ENCODE measurements around the gene IAH1. TPM values are rescaled to one million over a fixed set of nuclear protein-coding genes. Genes with fewer than 3 reads are reported as not detected.
"Not testable (repeated sequence)": the region's sequence is repeated elsewhere in the genome, so short reads cannot be mapped to it uniquely, and the experiment has no call there.

Gene IAH1
- total RNA-seq, 1 experiment from 2014 or later, result 25.0 TPM

DNA sequence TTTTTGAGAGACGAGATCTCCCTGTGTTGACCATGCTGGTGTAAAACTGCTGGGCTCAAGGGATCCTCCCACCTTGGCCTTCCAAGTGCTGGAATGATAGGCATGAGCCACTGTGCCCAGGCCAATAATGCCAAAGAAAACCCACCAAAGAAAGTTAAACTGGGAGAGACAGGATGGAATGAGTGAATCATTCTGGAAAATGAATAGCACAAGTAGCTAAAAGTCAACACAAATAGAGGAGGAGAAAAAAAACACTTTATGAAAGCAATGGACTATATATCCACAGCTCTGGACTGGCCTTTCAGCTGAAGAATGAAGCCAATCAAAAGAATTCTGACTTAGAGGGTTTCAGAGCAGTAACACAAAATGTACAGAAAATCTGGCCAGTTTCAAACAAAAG, 23.9 kb downstream of the IAH1 start:
- TF ChIP-seq, protein P1, sequence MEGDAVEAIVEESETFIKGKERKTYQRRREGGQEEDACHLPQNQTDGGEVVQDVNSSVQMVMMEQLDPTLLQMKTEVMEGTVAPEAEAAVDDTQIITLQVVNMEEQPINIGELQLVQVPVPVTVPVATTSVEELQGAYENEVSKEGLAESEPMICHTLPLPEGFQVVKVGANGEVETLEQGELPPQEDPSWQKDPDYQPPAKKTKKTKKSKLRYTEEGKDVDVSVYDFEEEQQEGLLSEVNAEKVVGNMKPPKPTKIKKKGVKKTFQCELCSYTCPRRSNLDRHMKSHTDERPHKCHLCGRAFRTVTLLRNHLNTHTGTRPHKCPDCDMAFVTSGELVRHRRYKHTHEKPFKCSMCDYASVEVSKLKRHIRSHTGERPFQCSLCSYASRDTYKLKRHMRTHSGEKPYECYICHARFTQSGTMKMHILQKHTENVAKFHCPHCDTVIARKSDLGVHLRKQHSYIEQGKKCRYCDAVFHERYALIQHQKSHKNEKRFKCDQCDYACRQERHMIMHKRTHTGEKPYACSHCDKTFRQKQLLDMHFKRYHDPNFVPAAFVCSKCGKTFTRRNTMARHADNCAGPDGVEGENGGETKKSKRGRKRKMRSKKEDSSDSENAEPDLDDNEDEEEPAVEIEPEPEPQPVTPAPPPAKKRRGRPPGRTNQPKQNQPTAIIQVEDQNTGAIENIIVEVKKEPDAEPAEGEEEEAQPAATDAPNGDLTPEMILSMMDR (IDR thresholded peaks at IDR 0.05; ENCODE audit: unreplicated experiment), result no peak
- CTCF ChIA-PET, result interaction anchor here (0.6 kb wide), 1 partner anchor 179 kb away, joined by 3 read pairs; no protein-coding TSS in a partner anchor
- BruUV-seq (replicated peaks), result no TSS peak
- H3K9me3 Mint-ChIP-seq (ENCODE audit: low read depth, unreplicated experiment), result no peaks in the 10 kb centered on the region
- intact Hi-C loops (cut with micrococcal nuclease; ENCODE audit: unreplicated experiment), result no loop called here
- peaks cover 52% of the 10 kb centered on the region for H3K36me3 Mint-ChIP-seq (ENCODE audit: insufficient read depth, unreplicated experiment)
- no peaks in the 10 kb centered on the region for H3K4me1 Mint-ChIP-seq (ENCODE audit: low read depth, unreplicated experiment)
- no peaks in the 10 kb centered on the region for H3K27me3 Mint-ChIP-seq (ENCODE audit: unreplicated experiment)
- no peak overlapping the region for H3K4me3 Mint-ChIP-seq (ENCODE audit: low read depth, unreplicated experiment)
- H3K27ac Mint-ChIP-seq (ENCODE audit: unreplicated experiment), result no peak overlapping the region
- DNase-seq, result no peak

DNA sequence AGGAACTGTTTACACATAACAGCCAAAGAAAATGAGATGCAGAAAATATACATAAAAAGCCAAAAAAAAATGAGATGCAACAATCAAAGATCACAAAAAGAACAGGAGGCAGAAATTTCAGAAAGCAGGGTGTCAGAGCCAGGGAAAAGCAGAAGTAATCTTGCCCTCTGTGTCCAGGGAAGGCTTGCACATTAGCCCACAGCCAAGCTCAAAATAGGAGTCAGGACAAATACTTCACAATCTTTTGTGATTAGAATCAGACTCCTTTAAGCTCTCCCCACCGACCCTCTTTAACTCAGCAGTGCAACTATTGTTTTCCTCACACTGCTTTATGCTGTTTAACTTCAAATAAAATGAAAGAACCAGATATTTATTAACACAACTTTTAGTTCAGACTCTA, 34.6 kb downstream of the IAH1 start:
- Mint-ChIP-seq H3K27me3 (ENCODE audit: unreplicated experiment) (no peaks in the 10 kb centered on the region), H3K4me1 (ENCODE audit: low read depth, unreplicated experiment) (no peaks in the 10 kb centered on the region), H3K27ac (ENCODE audit: unreplicated experiment) (no peak overlapping the region), H3K4me3 (ENCODE audit: low read depth, unreplicated experiment) (no peak overlapping the region), H3K9me3 (ENCODE audit: low read depth, unreplicated experiment) (no peaks in the 10 kb centered on the region), H3K36me3 (ENCODE audit: insufficient read depth, unreplicated experiment) (peaks cover 40% of the 10 kb centered on the region)
- DNase-seq, result no peak
- CTCF ChIA-PET, result no interaction called here
- intact Hi-C loops (cut with micrococcal nuclease; ENCODE audit: unreplicated experiment), result no loop called here
- no TSS peak for BruUV-seq (replicated peaks)
- TF ChIP-seq, protein P1 (IDR thresholded peaks at IDR 0.05; ENCODE audit: unreplicated experiment), result no peak

DNA sequence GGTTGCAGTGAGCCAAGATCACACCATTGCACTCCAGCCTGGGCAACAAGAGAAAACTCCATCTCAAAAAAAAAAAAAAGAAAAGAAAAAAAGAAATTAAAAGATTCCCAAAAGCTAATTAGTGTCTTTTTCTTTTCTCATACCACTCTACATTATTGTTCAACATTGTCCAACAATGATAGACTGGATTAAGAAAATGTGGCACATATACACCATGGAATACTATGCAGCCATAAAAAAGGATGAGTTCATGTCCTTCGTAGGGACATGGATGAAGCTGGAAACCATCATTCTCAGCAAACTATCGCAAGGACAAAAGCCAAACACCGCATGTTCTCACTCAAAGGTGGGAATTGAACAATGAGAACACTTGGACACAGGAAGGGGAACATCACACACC, 39.6 kb downstream of the IAH1 start:
- H3K27me3 Mint-ChIP-seq (ENCODE audit: unreplicated experiment); BruUV-seq (replicated peaks); H3K9me3 Mint-ChIP-seq (ENCODE audit: low read depth, unreplicated experiment); DNase-seq; H3K4me1 Mint-ChIP-seq (ENCODE audit: low read depth, unreplicated experiment); H3K27ac Mint-ChIP-seq (ENCODE audit: unreplicated experiment); intact Hi-C loops (cut with micrococcal nuclease; ENCODE audit: unreplicated experiment); H3K4me3 Mint-ChIP-seq (ENCODE audit: low read depth, unreplicated experiment): not testable (repeated sequence)
- H3K36me3 Mint-ChIP-seq (ENCODE audit: insufficient read depth, unreplicated experiment), result peaks cover 43% of the 10 kb centered on the region
- CTCF ChIA-PET, result interaction anchor here (0.7 kb wide), 1 partner anchor 949 kb away, joined by 4 read pairs; no protein-coding TSS in a partner anchor

GRCh38 chr2:9517118-9517782, 42.9 kb downstream of the IAH1 start:
- no peaks in the 10 kb centered on the region for H3K4me1 Mint-ChIP-seq (ENCODE audit: low read depth, unreplicated experiment)
- H3K36me3 Mint-ChIP-seq (ENCODE audit: insufficient read depth, unreplicated experiment), result peaks cover 51% of the 10 kb centered on the region
- no TSS peak for BruUV-seq (replicated peaks)
- no peak overlapping the region for H3K27ac Mint-ChIP-seq (ENCODE audit: unreplicated experiment)
- DNase-seq, result no peak
- no peaks in the 10 kb centered on the region for H3K27me3 Mint-ChIP-seq (ENCODE audit: unreplicated experiment)
- TF ChIP-seq, protein P1 (IDR thresholded peaks at IDR 0.05; ENCODE audit: unreplicated experiment), result no peak
- H3K9me3 Mint-ChIP-seq (ENCODE audit: low read depth, unreplicated experiment), result no peaks in the 10 kb centered on the region
- intact Hi-C loops (cut with micrococcal nuclease; ENCODE audit: unreplicated experiment), result no loop called here
- H3K4me3 Mint-ChIP-seq (ENCODE audit: low read depth, unreplicated experiment), result no peak overlapping the region
- CTCF ChIA-PET, result no interaction called here

DNA sequence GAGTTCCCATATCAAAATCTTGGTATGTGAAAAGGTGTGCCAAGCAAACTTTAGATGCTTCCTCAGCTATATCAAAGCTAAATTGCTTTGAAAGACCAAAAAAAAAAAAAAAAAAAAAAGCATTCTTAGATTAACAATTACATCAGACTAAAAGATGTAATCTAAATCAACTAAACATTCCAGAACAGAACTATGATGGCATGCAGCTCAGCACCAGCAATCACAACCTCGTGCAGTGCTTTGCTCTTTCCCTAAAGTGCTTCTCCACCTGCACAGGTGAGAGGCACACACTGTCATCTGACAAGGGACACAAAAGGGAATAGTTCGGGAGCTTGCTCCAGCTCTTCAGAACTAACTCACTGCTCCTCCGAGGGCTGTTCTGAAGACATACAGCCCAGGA, 43.8 kb downstream of the IAH1 start:
- Mint-ChIP-seq H3K4me1 (ENCODE audit: low read depth, unreplicated experiment) (no peaks in the 10 kb centered on the region), H3K27me3 (ENCODE audit: unreplicated experiment) (no peaks in the 10 kb centered on the region), H3K36me3 (ENCODE audit: insufficient read depth, unreplicated experiment) (peaks cover 42% of the 10 kb centered on the region), H3K27ac (ENCODE audit: unreplicated experiment) (no peak overlapping the region), H3K9me3 (ENCODE audit: low read depth, unreplicated experiment) (no peaks in the 10 kb centered on the region), H3K4me3 (ENCODE audit: low read depth, unreplicated experiment) (no peak overlapping the region)
- DNase-seq, result no peak
- intact Hi-C loops (cut with micrococcal nuclease; ENCODE audit: unreplicated experiment), result loop anchor here (1.0 kb wide), 1 partner anchor 39 kb away; no protein-coding TSS in a partner anchor
- TF ChIP-seq, protein P1 (IDR thresholded peaks at IDR 0.05; ENCODE audit: unreplicated experiment), result no peak
- CTCF ChIA-PET, result no interaction called here
- BruUV-seq (replicated peaks), result no TSS peak

All from Calu3 (cell line).